CD14-positive monocyte (primary cell): ENCODE data around the gene LDLRAD4. TPM values are rescaled to one million over a fixed set of nuclear protein-coding genes. Genes with fewer than 3 reads are reported as not detected.

ENCODE experiments used
- DNase-seq, 3 donors: peaks; one replicate each; pipeline ENCODE4 v3.0.0-alpha.2; 2011 to 2022
- H2AFZ ChIP-seq: 2 replicates; pipeline ENCODE4 v1.6.0; 2012; ENCODE audit warnings: mild to moderate bottlenecking, low read depth, low read length, inconsistent platforms; ENCODE audit not compliant: insufficient read depth, poor library complexity, severe bottlenecking
- H3K27ac ChIP-seq, 2 donors: 1 replicate in 1 of 2; 2 replicates in 1 of 2; pipeline ENCODE4 v1.5.1; 2012 to 2013; ENCODE audit warnings: low read length in 2 of 2, control low read depth in 1 of 2, inconsistent platforms in 1 of 2, low read depth in 1 of 2, mild to moderate bottlenecking in 1 of 2
- H3K27me3 ChIP-seq, 2 donors: one replicate each; pipeline versions ENCODE4 v1.6.0 to v1.6.1; 2011 to 2013; ENCODE audit warnings: low read length in 2 of 2; ENCODE audit not compliant: control insufficient read depth in 2 of 2, insufficient read depth in 2 of 2
- H3K36me3 ChIP-seq, 2 donors: replicated peaks in 1 of 2; 1 replicate in 1 of 2; 2 replicates in 1 of 2; pipeline versions ENCODE4 v1.5.1 to v1.6.1; 2012 to 2013; ENCODE audit warnings: low read length in 2 of 2, control low read depth in 1 of 2, inconsistent platforms in 1 of 2, mild to moderate bottlenecking in 1 of 2; ENCODE audit not compliant: insufficient read depth in 2 of 2, control insufficient read depth in 1 of 2
- H3K4me1 ChIP-seq, 2 donors: 1 replicate in 1 of 2; 2 replicates in 1 of 2; pipeline versions ENCODE4 v1.5.1 to v1.6.1; 2012 to 2013; ENCODE audit warnings: low read length in 2 of 2, control low read depth in 1 of 2, inconsistent platforms in 1 of 2, mild to moderate bottlenecking in 1 of 2, moderate library complexity in 1 of 2; ENCODE audit not compliant: insufficient read depth in 2 of 2, control insufficient read depth in 1 of 2
- H3K4me2 ChIP-seq: replicated peaks from 2 replicates; pipeline ENCODE3; 2012; ENCODE audit warnings: low read length, moderate library complexity, mild to moderate bottlenecking; ENCODE audit not compliant: poor library complexity, severe bottlenecking; ENCODE audit errors: extremely low read depth
- H3K4me3 ChIP-seq, 3 experiments: fragments of 200-600 bp in 1 of 3; sonication (generic) in 1 of 3; replicated peaks in 1 of 3; 1 replicate in 2 of 3; 2 replicates in 1 of 3; pipeline ENCODE4 v1.5.1; 2011 to 2013; ENCODE audit warnings: low read length in 3 of 3, mild to moderate bottlenecking in 3 of 3, control low read depth in 2 of 3, low read depth in 2 of 3, inconsistent platforms in 1 of 3, moderate library complexity in 1 of 3
- H3K79me2 ChIP-seq: 2 replicates; pipeline ENCODE4 v1.6.0; 2012; ENCODE audit warnings: mild to moderate bottlenecking, control low read depth, inconsistent platforms, low read length, moderate library complexity; ENCODE audit not compliant: insufficient read depth
- H3K9ac ChIP-seq: 2 replicates; pipeline ENCODE4 v1.6.0; 2017; ENCODE audit warnings: low read length, mild to moderate bottlenecking; ENCODE audit not compliant: insufficient read depth, poor library complexity, severe bottlenecking
- H3K9me3 ChIP-seq, 2 donors: replicated peaks in 1 of 2; 1 replicate in 1 of 2; 2 replicates in 1 of 2; pipeline versions ENCODE4 v1.5.1 to v1.6.1; 2012 to 2013; ENCODE audit warnings: low read length in 2 of 2, control low read depth in 1 of 2; ENCODE audit not compliant: control insufficient read depth in 1 of 2, insufficient read depth in 1 of 2
- H4K20me1 ChIP-seq: 2 replicates; pipeline ENCODE4 v1.6.0; 2012; ENCODE audit warnings: mild to moderate bottlenecking, low read length, control low read depth, moderate library complexity; ENCODE audit not compliant: insufficient read depth
- H3K27ac Mint-ChIP-seq, 7 donors: one replicate each; pipeline ENCODE4 v1.8.0; 2020; ENCODE audit warnings: mild to moderate bottlenecking in 7 of 7, mixed read lengths in 7 of 7, moderate library complexity in 6 of 7, inconsistent platforms in 2 of 7
- H3K27me3 Mint-ChIP-seq, 3 donors: one replicate each; pipeline ENCODE4 v1.8.0; 2021 to 2022; ENCODE audit warnings: low read depth in 3 of 3, mild to moderate bottlenecking in 3 of 3, mixed read lengths in 3 of 3, moderate library complexity in 3 of 3, inconsistent platforms in 1 of 3
- H3K36me3 Mint-ChIP-seq, 2 donors: one replicate each; pipeline ENCODE4 v1.8.0; 2020; ENCODE audit warnings: mixed read lengths in 2 of 2, inconsistent platforms in 1 of 2, mild to moderate bottlenecking in 1 of 2
- H3K4me1 Mint-ChIP-seq: one replicate; pipeline ENCODE4 v1.8.0; 2020; ENCODE audit warnings: mild to moderate bottlenecking, mixed read lengths
- H3K4me3 Mint-ChIP-seq, 2 donors: one replicate each; pipeline ENCODE4 v1.8.0; 2020; ENCODE audit warnings: mild to moderate bottlenecking in 2 of 2, mixed read lengths in 2 of 2, moderate library complexity in 1 of 2
- H3K9me3 Mint-ChIP-seq, 7 donors: one replicate each; pipeline ENCODE4 v1.8.0; 2020 to 2022; ENCODE audit warnings: mixed read lengths in 7 of 7, mild to moderate bottlenecking in 6 of 7, moderate library complexity in 6 of 7, inconsistent platforms in 2 of 7
- CTCF ChIP-seq: fragments of 200-600 bp; IDR thresholded peaks from one replicate; pipeline ENCODE4 v1.8.0; 2022; ENCODE audit warnings: antibody characterized with exemption, mild to moderate bottlenecking
- WGBS: methylation state at CpG from one replicate; pipeline ENCODE4 v1.1.5; 2013; ENCODE audit warnings: missing lambda C conversion rate; ENCODE audit not compliant: insufficient coverage; 5-methylcytosine and 5-hydroxymethylcytosine counted together
- intact Hi-C, 2 donors: fragments of 100-400 bp; cut with micrococcal nuclease; formaldehyde crosslinking; loops; one replicate each; pipeline versions ENCODE4 v1.15.0 to v1.15.1; 2023
- polyA plus RNA-seq, 3 donors: library from polyadenylated mRNA; depleted of rRNA in 1 of 3; unstranded in 2 of 3; stranded (reverse) in 1 of 3; fragments of 300-500 nt in 2 of 3; fragments of >200 nt in 1 of 3; fragmentation: Illumina TruSeq in 2 of 3; gene quantifications; 1 replicate in 2 of 3; 2 replicates in 1 of 3; pipeline ENCODE4 v1.2.3, GENCODE V29; 2012 to 2021

Gene LDLRAD4
- polyA plus RNA-seq, 3 donors = 13.5 to 15.4 (median 13.8) TPM

- H3K27ac ChIP-seq = peak overlapping the region in 1 of 2 donors; percentile 38
- H3K4me2 ChIP-seq = peak overlapping the region; percentile 93
- H3K36me3 ChIP-seq = no peaks in the 10 kb centered on the region
- H3K79me2 ChIP-seq = peaks cover 11% of the 10 kb centered on the region
- TF ChIP-seq CTCF = peak; percentile 50
- H3K9me3 ChIP-seq = no peaks in the 10 kb centered on the region
- peak overlapping the region; percentile 82 for H2AFZ ChIP-seq
- H3K36me3 Mint-ChIP-seq = peaks cover 0 to 3% of the 10 kb centered on the region in 2 donors
- peak overlapping the region; percentile 68 for H3K9ac ChIP-seq
- 4% methylated on average over 42 of the region's 59 CpGs for WGBS
- peak in 2 of 3 donors; percentile 28 to 39 for DNase-seq
- peaks cover 51 to 59% of the 10 kb centered on the region in 2 donors for H3K4me1 ChIP-seq
- H3K27me3 Mint-ChIP-seq = peaks cover 14 to 21% (median 14%) of the 10 kb centered on the region in 3 donors
- no peaks in the 10 kb centered on the region for H3K9me3 Mint-ChIP-seq
- H3K27ac Mint-ChIP-seq = peak overlapping the region; percentile 75 to 93 (median 83)
- no peaks in the 10 kb centered on the region for H4K20me1 ChIP-seq
- intact Hi-C loops = loop anchor here (5.0 to 10.0 kb wide), 6 partner anchors 238 to 510 kb away; partner anchors contain the start of genes FAM210A (in 1 of the 2) and RNMT (in 1 of the 2)
- H3K4me1 Mint-ChIP-seq = peaks cover 58% of the 10 kb centered on the region
- peaks cover 0 to 2% of the 10 kb centered on the region in 2 donors for H3K27me3 ChIP-seq
- H3K4me3 Mint-ChIP-seq = peak overlapping the region; percentile 84 to 87
- peak overlapping the region; percentile 35 to 83 (median 36) for H3K4me3 ChIP-seq
Measured at GRCh38 chr18:13216711-13217465, 1.7 kb upstream of the LDLRAD4 start.

GRCh38 chr18:13217466-13217961 is 1.0 kb upstream of the LDLRAD4 start:
- Histone ChIP-seq H2AFZ (peak overlapping the region; percentile 82), H3K4me3 (peak overlapping the region; percentile 56 to 83 (median 57)), H3K9me3 (no peaks in the 10 kb centered on the region), H3K27ac (peak overlapping the region in 1 of 2 donors; percentile 47), H3K27me3 (peaks cover 0 to 2% of the 10 kb centered on the region in 2 donors), H4K20me1 (no peaks in the 10 kb centered on the region), H3K4me2 (peak overlapping the region; percentile 93), H3K79me2 (peaks cover 11% of the 10 kb centered on the region), H3K4me1 (peaks cover 56 to 66% of the 10 kb centered on the region in 2 donors), H3K9ac (peak overlapping the region; percentile 68), H3K36me3 (no peaks in the 10 kb centered on the region)
- under 1% methylated on average over 64 of the region's 64 CpGs for WGBS
- no peak for TF ChIP-seq CTCF
- H3K27me3 Mint-ChIP-seq = peaks cover 14 to 22% (median 14%) of the 10 kb centered on the region in 3 donors
- peaks cover 0 to 3% of the 10 kb centered on the region in 2 donors for H3K36me3 Mint-ChIP-seq
- peak overlapping the region; percentile 11 to 62 for H3K4me3 Mint-ChIP-seq
- no peaks in the 10 kb centered on the region for H3K9me3 Mint-ChIP-seq
- intact Hi-C loops = loop anchor here (5.0 to 10.0 kb wide), 6 partner anchors 237 to 510 kb away; partner anchors contain the start of genes FAM210A (in 1 of the 2) and RNMT (in 1 of the 2)
- DNase-seq = peak; percentile 40 to 71 (median 42)
- H3K27ac Mint-ChIP-seq = no peak overlapping the region
- peaks cover 65% of the 10 kb centered on the region for H3K4me1 Mint-ChIP-seq
